ENCODE results near the gene C7orf25. TPM values are rescaled to one million over a fixed set of nuclear protein-coding genes. Genes with fewer than 3 reads are reported as not detected.

The C7orf25 gene
- 6.4 and 13.5 TPM in 2 replicates for total RNA-seq

- DNase-seq (ENCODE audit: low read depth) = peak; percentile 75
Observed at GRCh38 chr7:42911454-42912447, at the start of gene C7orf25. TSS of gene C7orf25 (minus strand) at chr7:42912070. CDS start at chr7:42910900, 1,170 bp downstream.

GRCh38 chr7:42961170-42961569, 49.3 kb upstream of the C7orf25 start:
- DNase-seq (ENCODE audit: low read depth) = no peak

GRCh38 chr7:42960762-42961161, 48.9 kb upstream of the C7orf25 start:
- no peak for DNase-seq (ENCODE audit: low read depth)

DNA sequence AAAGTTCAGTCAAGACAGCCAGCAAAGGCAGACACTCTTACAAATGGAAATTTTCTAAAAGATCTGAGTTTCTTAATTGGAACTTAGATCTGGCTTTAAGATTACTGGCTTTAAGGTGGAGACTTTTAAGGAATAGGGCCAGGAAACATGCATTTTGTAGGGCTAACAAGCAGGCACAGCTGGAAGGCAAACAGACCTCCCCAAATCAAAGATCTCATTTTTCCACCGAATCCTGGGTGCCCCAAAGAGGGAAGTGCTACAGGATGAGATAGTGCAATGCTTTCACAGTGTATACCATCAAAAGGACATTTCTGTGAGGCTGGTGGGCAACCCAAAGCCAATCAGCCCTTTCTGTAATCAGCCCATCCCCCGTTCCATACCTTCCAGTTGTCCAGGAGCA, 47.7 kb upstream of the C7orf25 start:
- DNase-seq (ENCODE audit: low read depth) = no peak

- DNase-seq (ENCODE audit: low read depth) = no peak
Observed at GRCh38 chr7:42956062-42956461, 44.2 kb upstream of the C7orf25 start.

- no peak for DNase-seq (ENCODE audit: low read depth)
Observed at GRCh38 chr7:42953994-42954393, 42.1 kb upstream of the C7orf25 start.

GRCh38 chr7:42952328-42952727, 40.5 kb upstream of the C7orf25 start:
- no peak for DNase-seq (ENCODE audit: low read depth)

- no peak for DNase-seq (ENCODE audit: low read depth)
Observed at GRCh38 chr7:42950417-42950816, 38.5 kb upstream of the C7orf25 start.

DNA sequence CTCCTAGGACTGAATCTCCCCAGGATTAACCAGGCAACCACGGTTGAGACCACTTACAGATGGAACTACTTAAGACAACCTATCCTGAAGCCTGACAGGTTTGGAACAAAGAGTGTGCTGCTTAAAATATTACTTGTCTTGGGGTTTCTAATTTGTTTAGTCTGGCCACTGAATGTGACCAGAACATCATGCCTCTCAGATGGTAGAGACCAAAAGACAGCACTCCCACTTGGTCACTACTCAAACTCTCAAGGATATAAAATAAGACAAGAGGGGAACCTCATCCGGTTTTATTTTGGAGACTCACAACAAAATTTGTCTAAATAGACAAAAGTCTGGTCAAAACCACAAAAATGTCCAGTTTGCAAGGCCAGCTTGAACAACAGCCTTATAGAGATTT, 35.7 kb upstream of the C7orf25 start:
- DNase-seq (ENCODE audit: low read depth) = no peak

DNA sequence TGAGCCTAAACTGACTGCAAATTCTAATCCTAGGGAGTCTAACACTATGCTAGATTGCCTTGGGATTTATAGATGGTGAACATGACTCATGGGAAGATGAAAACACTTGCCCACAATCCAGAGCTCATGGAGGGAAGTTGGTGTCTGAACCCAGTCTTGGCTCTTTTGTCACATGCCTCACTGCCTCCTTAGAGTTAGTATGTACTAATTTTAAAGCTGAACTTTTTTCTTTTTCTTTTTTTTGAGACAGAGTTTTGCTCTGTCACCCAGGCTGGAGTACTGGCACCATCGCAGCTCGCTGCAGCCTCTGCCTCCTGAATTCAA, 34.7 kb upstream of the C7orf25 start:
- no peak for DNase-seq (ENCODE audit: low read depth)

DNA sequence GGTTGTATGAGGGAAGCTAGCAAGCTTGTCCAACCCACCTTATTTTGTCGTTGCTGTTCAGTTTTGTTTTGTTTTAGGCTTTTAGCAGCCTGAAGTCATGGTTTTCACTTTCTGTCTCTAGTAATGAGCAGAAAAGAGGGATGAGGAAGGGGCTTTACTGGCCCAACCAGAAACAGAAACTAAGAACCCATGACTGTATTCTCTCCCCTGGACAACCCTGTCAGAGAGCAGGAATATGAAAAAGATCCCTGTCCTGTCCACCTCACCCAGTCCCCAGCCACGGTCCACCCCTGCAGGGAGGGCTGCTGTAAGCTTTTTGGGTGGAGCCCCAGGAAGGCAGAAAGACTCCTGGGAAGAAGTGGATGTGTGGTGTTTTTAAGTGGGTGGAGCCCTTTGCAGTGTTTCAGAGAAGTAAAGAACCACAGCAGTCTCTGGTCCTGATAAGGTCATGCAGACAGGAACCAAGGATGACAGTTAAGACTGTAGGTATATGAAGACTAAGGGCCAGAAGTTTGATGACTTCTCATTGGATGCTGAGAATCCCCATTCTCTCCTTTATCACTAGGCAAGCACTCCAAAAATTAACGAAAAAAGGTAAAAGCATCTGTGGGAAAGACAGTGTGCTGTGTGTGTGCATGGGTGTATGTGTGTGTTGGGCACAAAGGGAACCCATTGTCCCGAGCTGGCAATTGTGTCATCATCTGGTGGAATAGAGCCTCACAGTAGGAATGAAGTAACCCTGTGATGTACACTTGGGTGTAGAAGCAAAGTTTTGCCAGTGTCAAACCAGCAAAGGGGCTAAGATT, 34.2 kb upstream of the C7orf25 start:
- no peak for DNase-seq (ENCODE audit: low read depth)

DNA sequence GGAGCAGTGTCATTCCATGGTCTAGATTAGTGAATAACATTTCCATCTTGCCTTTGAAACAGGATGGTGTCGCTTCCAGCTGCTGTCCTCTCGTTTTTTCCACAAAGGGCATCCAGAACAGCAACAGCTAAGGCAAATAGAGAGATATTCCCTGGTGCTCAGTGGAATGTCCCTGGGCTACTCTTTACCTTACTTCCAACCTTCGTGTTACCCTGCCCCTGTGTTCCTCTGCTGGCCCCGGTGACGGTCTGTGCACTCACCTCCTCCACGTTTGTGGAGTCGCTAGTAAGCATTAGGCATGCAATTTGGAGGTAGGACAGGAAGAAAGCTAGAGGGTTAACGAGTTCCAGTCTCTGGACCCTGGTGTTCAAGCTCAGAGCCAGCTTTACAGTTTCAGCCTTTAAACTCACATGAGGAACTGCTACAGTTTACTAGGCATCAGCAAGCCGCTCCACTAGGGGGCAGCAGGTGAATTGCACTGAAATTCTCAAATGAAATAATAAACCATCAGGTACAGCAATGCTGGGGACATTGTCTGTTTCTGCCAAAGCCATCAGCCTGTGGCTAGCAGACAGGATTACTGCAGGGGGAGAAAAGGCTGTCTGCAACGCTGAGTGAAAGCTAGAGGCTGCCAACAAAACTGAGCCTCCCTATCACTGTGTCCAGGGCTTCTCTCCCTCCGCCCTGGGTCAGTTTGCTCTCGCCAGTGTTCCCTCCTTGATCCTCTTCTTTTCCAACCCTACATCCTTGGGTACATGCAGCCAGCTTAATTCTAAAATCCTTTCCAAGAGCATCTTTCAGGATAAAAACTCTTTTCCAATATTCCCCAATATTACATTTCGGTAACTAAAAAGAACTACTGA, 29.3 kb upstream of the C7orf25 start:
- DNase-seq (ENCODE audit: low read depth) = peak; percentile 64

DNA sequence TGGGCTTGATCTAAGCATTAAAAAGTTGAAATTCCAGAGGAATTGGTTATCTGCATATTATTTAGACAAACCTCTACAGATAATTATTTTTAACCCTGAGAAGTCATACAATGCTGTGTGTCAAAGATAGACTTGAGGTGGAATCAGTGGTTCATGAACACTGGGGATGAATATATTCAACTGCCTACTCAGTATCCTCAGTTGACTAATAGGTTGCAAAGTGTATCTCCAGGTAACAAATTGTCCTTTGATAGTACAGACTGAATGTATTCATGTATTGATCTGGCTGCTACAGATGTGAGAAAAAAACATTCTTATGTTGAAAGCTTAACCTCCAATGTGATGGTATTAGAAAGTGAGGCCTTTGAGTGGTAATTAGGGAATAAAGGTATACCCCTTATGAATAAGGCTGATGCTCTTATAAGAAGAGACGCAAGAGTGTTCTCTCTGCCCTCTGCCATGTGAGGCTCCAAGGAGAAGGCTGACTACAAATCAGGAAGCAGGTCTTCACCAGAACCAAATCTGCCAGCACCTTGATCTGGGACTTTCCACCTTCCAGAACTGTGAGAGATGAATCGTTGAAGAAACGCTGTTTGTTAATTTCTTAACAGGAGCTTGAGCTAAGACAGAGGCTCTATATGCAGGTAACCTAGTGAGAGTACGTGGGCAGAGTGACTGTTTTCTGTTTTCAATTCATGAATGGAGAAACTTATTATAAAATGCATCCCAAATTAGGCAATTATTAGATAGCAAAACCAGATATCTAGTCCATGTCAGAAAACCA, 27.8 kb upstream of the C7orf25 start:
- DNase-seq (ENCODE audit: low read depth) = no peak

- no peak for DNase-seq (ENCODE audit: low read depth)
Observed at GRCh38 chr7:42935861-42936260, 24.0 kb upstream of the C7orf25 start.

DNA sequence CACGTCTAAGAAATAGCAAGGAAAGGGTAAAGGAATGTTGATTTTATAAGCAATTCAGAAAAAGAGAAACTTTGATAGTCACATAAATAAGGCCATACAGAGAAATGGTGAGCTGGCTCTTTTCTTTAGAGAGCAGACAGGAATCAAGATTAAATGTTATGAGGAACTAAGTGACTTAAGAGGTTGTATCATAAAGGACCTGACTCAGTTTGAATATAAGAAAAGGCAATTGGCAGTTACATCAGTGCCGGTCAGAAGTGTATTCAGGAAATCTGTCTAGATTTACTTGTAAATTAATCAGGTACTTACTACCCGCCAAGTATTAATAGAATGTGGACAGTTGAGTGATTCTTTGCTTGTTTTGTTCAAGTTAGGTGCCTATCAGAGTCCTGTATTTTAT, 22.4 kb upstream of the C7orf25 start:
- DNase-seq (ENCODE audit: low read depth) = no peak

GRCh38 chr7:42932811-42933591, 21.1 kb upstream of the C7orf25 start:
- DNase-seq (ENCODE audit: low read depth) = no peak

- peak; percentile 97 for DNase-seq (ENCODE audit: low read depth)
Observed at GRCh38 chr7:42931834-42932651, 20.2 kb upstream of the C7orf25 start, which contains the start of the genes MRPL32 and PSMA2. TSS of gene MRPL32 (plus strand) at chr7:42932376. CDS start at chr7:42932387, 11 bp downstream. TSS of gene PSMA2 (minus strand) at chr7:42932174. CDS start at chr7:42932158, 16 bp downstream.

- no peak for DNase-seq (ENCODE audit: low read depth)
Observed at GRCh38 chr7:42931447-42931833, 19.6 kb upstream of the C7orf25 start.

GRCh38 chr7:42930889-42931288, 19.0 kb upstream of the C7orf25 start:
- DNase-seq (ENCODE audit: low read depth) = no peak
